Measurements from ENCODE around the gene PPP1R3D. TPM values are rescaled to one million over a fixed set of nuclear protein-coding genes. Genes with fewer than 3 reads are reported as not detected.

PPP1R3D gene
- total RNA-seq, 1 donor from 2014 or later = 11.2 TPM

DNA sequence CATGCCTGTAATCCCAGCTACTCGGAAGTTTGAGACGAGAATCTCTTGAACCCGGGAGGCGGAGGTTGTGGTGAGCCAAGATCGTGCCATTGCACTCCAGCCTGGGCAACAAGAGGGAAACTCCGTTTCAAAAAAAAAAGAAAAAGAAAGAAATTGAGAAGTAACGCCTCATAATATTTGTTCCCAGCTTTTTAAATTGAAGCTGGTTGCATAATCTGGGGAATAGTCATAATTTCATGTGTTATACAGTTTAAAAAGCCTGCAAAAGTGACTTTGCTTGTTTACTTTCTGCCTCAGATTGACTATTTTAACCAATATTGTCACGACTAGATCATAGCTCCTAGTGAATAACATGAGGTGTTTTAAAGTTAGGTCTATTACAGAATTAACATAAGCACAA lies 7.3 kb upstream of the PPP1R3D start:
- no peak for DNase-seq
- Histone ChIP-seq H3K4me1 (peaks cover 13% of the 10 kb centered on the region), H3K27ac (no peak overlapping the region), H3K36me3 (peaks cover 41% of the 10 kb centered on the region), H3K4me3 (no peak overlapping the region), H3K9me3 (no peaks in the 10 kb centered on the region), H3K27me3 (no peaks in the 10 kb centered on the region)
- ATAC-seq = no peak
- TF ChIP-seq, protein P1, sequence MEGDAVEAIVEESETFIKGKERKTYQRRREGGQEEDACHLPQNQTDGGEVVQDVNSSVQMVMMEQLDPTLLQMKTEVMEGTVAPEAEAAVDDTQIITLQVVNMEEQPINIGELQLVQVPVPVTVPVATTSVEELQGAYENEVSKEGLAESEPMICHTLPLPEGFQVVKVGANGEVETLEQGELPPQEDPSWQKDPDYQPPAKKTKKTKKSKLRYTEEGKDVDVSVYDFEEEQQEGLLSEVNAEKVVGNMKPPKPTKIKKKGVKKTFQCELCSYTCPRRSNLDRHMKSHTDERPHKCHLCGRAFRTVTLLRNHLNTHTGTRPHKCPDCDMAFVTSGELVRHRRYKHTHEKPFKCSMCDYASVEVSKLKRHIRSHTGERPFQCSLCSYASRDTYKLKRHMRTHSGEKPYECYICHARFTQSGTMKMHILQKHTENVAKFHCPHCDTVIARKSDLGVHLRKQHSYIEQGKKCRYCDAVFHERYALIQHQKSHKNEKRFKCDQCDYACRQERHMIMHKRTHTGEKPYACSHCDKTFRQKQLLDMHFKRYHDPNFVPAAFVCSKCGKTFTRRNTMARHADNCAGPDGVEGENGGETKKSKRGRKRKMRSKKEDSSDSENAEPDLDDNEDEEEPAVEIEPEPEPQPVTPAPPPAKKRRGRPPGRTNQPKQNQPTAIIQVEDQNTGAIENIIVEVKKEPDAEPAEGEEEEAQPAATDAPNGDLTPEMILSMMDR (IDR thresholded peaks at IDR 0.05) = no peak
- intact Hi-C loops (cut with DNase I) = no loop called here

DNA sequence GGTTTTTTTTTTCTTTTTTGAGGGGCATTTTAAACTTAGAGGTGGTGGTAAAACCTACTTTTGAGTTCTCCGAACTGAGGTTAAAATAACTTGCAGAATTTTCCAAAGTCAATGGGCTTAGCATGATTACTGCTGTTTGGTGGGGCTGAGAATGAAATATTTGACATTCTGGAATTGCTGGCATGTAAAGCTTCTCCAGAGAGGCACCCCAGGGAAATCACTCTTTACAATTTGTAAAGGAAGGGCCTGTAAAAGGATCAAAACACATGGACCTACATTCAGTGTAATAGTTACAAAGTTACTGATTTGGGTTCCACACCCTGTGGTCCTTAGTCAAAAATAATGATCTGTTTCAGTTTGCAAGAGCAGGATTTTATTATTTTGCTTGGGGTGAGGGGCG lies 5.6 kb upstream of the PPP1R3D start:
- intact Hi-C loops (cut with DNase I) = no loop called here
- no peak overlapping the region for H3K27ac ChIP-seq
- H3K4me1 ChIP-seq = peaks cover 28% of the 10 kb centered on the region
- peaks cover 36% of the 10 kb centered on the region for H3K36me3 ChIP-seq
- no peak overlapping the region for H3K4me3 ChIP-seq
- no peak for ATAC-seq
- no peaks in the 10 kb centered on the region for H3K9me3 ChIP-seq
- TF ChIP-seq, protein P1 (IDR thresholded peaks at IDR 0.05) = no peak
- DNase-seq = no peak
- H3K27me3 ChIP-seq = no peaks in the 10 kb centered on the region

DNA sequence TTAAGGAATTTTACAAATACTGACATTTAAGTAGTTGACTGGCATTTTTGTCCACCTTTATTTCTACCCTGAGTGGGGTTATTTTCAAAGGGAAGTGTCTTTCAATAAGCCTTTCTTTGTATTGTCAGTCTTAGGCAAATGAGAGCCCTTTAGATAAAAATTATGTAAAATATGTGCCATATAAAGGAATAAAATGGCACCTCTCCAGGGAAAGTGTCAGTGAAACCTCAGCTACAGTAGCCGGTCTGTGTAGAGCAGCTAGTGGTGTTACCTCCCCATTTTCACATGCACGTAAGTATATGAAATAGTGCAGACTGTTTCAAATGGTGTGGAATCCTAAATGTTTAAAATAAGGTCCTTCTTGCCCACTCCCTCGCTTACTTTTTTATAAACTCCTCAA lies 5.1 kb upstream of the PPP1R3D start:
- Histone ChIP-seq H3K4me1 (peaks cover 28% of the 10 kb centered on the region), H3K27me3 (no peaks in the 10 kb centered on the region), H3K4me3 (no peak overlapping the region), H3K36me3 (peaks cover 35% of the 10 kb centered on the region), H3K27ac (no peak overlapping the region), H3K9me3 (no peaks in the 10 kb centered on the region)
- DNase-seq (no peak), ATAC-seq (no peak)
- TF ChIP-seq, protein P1 (IDR thresholded peaks at IDR 0.05) = no peak
- intact Hi-C loops (cut with DNase I) = no loop called here

DNA sequence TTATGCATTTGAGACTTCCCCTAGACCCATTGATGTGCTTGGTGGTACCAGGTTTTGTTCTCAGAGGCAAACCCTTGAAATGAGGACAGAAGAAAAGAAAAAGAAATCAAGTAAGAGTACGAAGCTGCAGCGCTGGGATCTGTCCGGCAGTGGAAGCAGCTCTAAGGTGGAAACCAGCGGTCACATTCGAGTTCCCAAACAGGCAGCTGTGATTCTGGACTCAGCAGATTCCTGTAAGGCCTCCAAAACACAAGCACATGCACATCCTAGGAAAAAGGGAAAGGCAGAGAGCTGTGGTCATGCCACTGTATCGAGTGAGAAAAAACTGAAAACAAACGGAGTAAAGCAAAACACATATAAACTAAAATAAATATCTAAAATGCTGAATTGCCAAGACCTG lies 4.6 kb upstream of the PPP1R3D start:
- no peak overlapping the region for H3K27ac ChIP-seq
- H3K4me1 ChIP-seq = peaks cover 28% of the 10 kb centered on the region
- H3K4me3 ChIP-seq = no peak overlapping the region
- TF ChIP-seq, protein P1 (IDR thresholded peaks at IDR 0.05) = no peak
- DNase-seq (no peak), ATAC-seq (no peak)
- H3K9me3 ChIP-seq = no peaks in the 10 kb centered on the region
- intact Hi-C loops (cut with DNase I) = no loop called here
- H3K36me3 ChIP-seq = peaks cover 35% of the 10 kb centered on the region
- H3K27me3 ChIP-seq = no peaks in the 10 kb centered on the region

DNA sequence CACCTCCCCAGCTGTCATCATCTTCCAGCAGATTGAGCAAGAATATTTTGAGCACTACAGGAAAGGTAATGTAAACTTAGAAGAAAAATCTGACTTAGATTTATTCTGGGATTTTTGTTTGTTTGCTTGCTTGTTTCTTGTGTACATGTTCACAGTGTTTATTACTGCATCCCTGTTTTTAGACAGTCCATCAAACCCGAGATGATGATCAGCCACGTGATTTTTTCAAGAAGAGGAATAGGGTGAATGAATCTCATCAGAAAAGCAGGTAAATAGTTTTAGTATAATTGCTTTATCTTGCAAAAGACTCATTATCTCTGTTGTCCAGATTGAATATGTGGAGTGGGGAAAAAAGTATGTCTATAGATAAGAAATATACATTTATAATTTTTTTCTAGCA lies 2.1 kb upstream of the PPP1R3D start:
- ATAC-seq (no peak), DNase-seq (no peak)
- H3K4me3 ChIP-seq = no peak overlapping the region
- TF ChIP-seq, protein P1 (IDR thresholded peaks at IDR 0.05) = no peak
- H3K4me1 ChIP-seq = peaks cover 37% of the 10 kb centered on the region
- no peaks in the 10 kb centered on the region for H3K27me3 ChIP-seq
- H3K27ac ChIP-seq = peak overlapping the region; percentile 99
- intact Hi-C loops (cut with DNase I) = no loop called here
- H3K36me3 ChIP-seq = peaks cover 35% of the 10 kb centered on the region
- no peaks in the 10 kb centered on the region for H3K9me3 ChIP-seq

DNA sequence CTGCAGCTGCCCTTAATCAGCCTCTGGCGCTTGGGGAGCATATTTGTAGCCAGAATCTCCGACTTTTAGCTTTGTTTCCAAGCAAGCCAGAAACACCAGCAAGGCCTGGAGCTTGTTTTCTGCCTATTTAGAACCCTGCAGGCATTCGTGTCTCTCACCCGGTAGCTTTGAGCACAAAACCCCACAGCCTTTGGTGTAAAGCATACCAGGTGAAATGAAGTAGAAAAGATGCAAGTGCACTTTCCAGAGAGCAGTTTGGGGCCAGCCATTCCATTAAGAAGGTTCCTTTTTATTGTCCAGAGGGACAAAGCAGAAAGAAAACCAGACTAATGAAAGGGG lies 820 bp upstream of the PPP1R3D start:
- no peak for DNase-seq
- no peaks in the 10 kb centered on the region for H3K27me3 ChIP-seq
- no peaks in the 10 kb centered on the region for H3K9me3 ChIP-seq
- H3K27ac ChIP-seq = peak overlapping the region; percentile 99
- intact Hi-C loops (cut with DNase I) = no loop called here
- TF ChIP-seq, protein P1 (IDR thresholded peaks at IDR 0.05) = no peak
- peaks cover 35% of the 10 kb centered on the region for H3K36me3 ChIP-seq
- no peak for ATAC-seq
- H3K4me3 ChIP-seq = peak overlapping the region; percentile 87
- peaks cover 46% of the 10 kb centered on the region for H3K4me1 ChIP-seq

Measured in upper lobe of right lung (tissue), 1 donor.